ENCODE data around the gene AIMP2. TPM values are rescaled to one million over a fixed set of nuclear protein-coding genes. Genes with fewer than 3 reads are reported as not detected.

Gene AIMP2
- total RNA-seq, 1 donor from 2014 or later: 35.9 TPM

Small RNA genes lying within 50 kb of the gene (small RNA-seq; reads per million reads assigned to genes)
- not detected for gene RF00019
- not detected for gene RNU6-218P
- 0.31 reads per million, percentile 14 among the genes with 10 or more reads in this experiment for gene SNORA80D

Other genes with a start within 250 kb of the AIMP2 start
- 30.6 TPM for gene RNF216, start 227.6 kb upstream of the AIMP2 start, total RNA-seq
- not detected for gene OCM, start 128.5 kb upstream of the AIMP2 start, total RNA-seq
- 156 TPM for gene CCZ1, start 110.5 kb upstream of the AIMP2 start, total RNA-seq
- 1.2 TPM for gene RSPH10B, start 38.6 kb upstream of the AIMP2 start, total RNA-seq
- 33.4 TPM for gene PMS2, start 223 bp upstream of the AIMP2 start, total RNA-seq
- gene ANKRD61, start 22.1 kb downstream of the AIMP2 start, total RNA-seq: under 0.01 TPM
- gene EIF2AK1, start 49.9 kb downstream of the AIMP2 start, total RNA-seq: 56.3 TPM
- 14.3 TPM for gene USP42, start 95.7 kb downstream of the AIMP2 start, total RNA-seq